A549 (cell line): ENCODE results near the gene KRT6C.

Experiments used
- BHLHE40 ChIP-seq: IDR thresholded peaks from 2 replicates; pipeline ENCODE4 v1.6.1; 2012; ENCODE audit warnings: low read depth, low read length, inconsistent platforms
- CEBPB ChIP-seq, 2 experiments: fragments of >200 bp in 1 of 2; sonication (Bioruptor Twin) in 1 of 2; formaldehyde crosslinking in 1 of 2; IDR thresholded peaks; 2 replicates each; pipeline ENCODE4 v1.6.1; 2012 to 2016
- JUN ChIP-seq, 2 experiments: fragments of >200 bp; sonication (Bioruptor Twin); formaldehyde crosslinking; IDR thresholded peaks; 2 replicates in 1 of 2; 3 replicates in 1 of 2; pipeline ENCODE4 v1.6.1; 2016 to 2017
- JUNB ChIP-seq: fragments of >200 bp; sonication (Bioruptor Twin); formaldehyde crosslinking; IDR thresholded peaks from 2 replicates; pipeline ENCODE4 v1.6.1; 2016
- MYC ChIP-seq: IDR thresholded peaks from 2 replicates; pipeline ENCODE4 v1.6.1; 2012; ENCODE audit warnings: mild to moderate bottlenecking, inconsistent platforms, low read length, improper control_type of control experiment, borderline replicate concordance
- TF ChIP-seq, protein P1 (sequence below): fragments of >200 bp; sonication (Bioruptor Twin); formaldehyde crosslinking; IDR thresholded peaks from 3 replicates; pipeline ENCODE4 v1.5.1; 2016
- TF ChIP-seq, protein P2 (sequence below): fragments of 200-600 bp; sonication (generic); IDR thresholded peaks from 2 replicates; pipeline ENCODE4 v1.6.1; 2016; ENCODE audit warnings: antibody characterized with exemption, mild to moderate bottlenecking, moderate library complexity

DNA sequence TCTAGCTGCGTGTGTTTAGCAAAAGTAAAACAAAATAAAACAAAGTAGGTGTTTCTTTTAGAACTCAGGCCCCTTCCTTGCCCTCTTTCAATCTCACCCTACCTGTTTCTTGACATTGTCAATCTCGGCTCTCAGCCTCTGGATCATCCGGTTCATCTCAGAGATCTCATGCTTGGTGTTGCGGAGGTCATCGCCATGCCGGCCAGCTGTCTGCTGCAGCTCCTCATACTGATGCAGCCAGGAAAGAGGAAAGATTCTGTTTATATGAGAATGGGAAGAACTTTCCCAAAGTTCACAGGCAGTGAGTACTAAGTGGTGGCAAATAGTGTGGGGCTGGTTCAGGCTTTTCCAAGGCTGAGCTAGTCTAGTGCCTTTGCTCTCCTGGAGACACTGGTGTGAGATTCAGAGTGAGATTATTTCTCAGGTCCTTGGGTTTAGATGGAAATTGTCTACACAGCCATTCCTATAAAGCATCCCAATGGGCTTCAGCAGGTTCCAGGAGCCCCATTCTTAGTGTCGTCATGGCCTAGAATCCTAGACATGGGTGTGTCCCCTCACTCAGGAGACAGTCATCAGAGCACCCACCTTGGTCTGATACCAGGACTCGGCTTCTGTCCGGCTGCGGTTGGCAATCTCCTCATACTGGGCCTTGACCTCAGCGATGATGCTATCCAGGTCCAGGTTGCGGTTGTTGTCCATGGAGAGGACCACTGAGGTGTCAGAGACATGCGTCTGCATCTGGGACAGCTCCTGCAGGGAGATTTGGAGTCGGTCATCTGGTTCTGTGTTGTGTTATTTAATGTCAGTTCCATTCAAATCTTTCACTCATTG, 43.6 kb upstream of the KRT6C start:
- TF ChIP-seq, protein P1, sequence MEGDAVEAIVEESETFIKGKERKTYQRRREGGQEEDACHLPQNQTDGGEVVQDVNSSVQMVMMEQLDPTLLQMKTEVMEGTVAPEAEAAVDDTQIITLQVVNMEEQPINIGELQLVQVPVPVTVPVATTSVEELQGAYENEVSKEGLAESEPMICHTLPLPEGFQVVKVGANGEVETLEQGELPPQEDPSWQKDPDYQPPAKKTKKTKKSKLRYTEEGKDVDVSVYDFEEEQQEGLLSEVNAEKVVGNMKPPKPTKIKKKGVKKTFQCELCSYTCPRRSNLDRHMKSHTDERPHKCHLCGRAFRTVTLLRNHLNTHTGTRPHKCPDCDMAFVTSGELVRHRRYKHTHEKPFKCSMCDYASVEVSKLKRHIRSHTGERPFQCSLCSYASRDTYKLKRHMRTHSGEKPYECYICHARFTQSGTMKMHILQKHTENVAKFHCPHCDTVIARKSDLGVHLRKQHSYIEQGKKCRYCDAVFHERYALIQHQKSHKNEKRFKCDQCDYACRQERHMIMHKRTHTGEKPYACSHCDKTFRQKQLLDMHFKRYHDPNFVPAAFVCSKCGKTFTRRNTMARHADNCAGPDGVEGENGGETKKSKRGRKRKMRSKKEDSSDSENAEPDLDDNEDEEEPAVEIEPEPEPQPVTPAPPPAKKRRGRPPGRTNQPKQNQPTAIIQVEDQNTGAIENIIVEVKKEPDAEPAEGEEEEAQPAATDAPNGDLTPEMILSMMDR = no peak
- TF ChIP-seq JUNB = no peak
- no peak for TF ChIP-seq CEBPB (IDR thresholded peaks at IDR 0.05)
- no peak for TF ChIP-seq JUN (IDR thresholded peaks at IDR 0.05)
- TF ChIP-seq BHLHE40 = no peak
- TF ChIP-seq, protein P2, sequence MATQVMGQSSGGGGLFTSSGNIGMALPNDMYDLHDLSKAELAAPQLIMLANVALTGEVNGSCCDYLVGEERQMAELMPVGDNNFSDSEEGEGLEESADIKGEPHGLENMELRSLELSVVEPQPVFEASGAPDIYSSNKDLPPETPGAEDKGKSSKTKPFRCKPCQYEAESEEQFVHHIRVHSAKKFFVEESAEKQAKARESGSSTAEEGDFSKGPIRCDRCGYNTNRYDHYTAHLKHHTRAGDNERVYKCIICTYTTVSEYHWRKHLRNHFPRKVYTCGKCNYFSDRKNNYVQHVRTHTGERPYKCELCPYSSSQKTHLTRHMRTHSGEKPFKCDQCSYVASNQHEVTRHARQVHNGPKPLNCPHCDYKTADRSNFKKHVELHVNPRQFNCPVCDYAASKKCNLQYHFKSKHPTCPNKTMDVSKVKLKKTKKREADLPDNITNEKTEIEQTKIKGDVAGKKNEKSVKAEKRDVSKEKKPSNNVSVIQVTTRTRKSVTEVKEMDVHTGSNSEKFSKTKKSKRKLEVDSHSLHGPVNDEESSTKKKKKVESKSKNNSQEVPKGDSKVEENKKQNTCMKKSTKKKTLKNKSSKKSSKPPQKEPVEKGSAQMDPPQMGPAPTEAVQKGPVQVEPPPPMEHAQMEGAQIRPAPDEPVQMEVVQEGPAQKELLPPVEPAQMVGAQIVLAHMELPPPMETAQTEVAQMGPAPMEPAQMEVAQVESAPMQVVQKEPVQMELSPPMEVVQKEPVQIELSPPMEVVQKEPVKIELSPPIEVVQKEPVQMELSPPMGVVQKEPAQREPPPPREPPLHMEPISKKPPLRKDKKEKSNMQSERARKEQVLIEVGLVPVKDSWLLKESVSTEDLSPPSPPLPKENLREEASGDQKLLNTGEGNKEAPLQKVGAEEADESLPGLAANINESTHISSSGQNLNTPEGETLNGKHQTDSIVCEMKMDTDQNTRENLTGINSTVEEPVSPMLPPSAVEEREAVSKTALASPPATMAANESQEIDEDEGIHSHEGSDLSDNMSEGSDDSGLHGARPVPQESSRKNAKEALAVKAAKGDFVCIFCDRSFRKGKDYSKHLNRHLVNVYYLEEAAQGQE = no peak
- no peak for TF ChIP-seq MYC
